Gastrocnemius medialis (tissue), 4 donors: ENCODE measurements around the gene CACNB4. TPM values are rescaled to one million over a fixed set of nuclear protein-coding genes. Genes with fewer than 3 reads are reported as not detected.
A peak's percentile ranks its signal among the peaks of the same experiment; 100 is the strongest.

ENCODE experiments used
- ATAC-seq, 2 donors: fragments of 150-250 bp; one replicate each; pipeline ENCODE4 v1.9.1; 2016
- DNase-seq, 2 donors: peaks; one replicate each; pipeline ENCODE4 v3.0.0-alpha.2; 2019
- H3K27ac ChIP-seq, 4 donors: fragments of 200-600 bp; sonication (generic); 1 replicate in 1 of 4; 2 replicates in 3 of 4; pipeline ENCODE4 v1.5.1; 2016 to 2018; ENCODE audit warnings: mild to moderate bottlenecking in 2 of 4, moderate library complexity in 1 of 4
- H3K27me3 ChIP-seq, 3 donors: fragments of 200-600 bp; sonication (generic) in 2 of 3; 1 replicate in 1 of 3; 2 replicates in 2 of 3; pipeline versions ENCODE4 v1.5.1 to v1.6.0; 2016 to 2019; ENCODE audit warnings: mild to moderate bottlenecking in 1 of 3, moderate library complexity in 1 of 3
- H3K36me3 ChIP-seq, 2 donors: fragments of 200-600 bp; sonication (generic) in 1 of 2; one replicate each; pipeline ENCODE4 v1.5.1; 2017 to 2018
- H3K4me1 ChIP-seq, 2 donors: fragments of 200-600 bp; sonication (generic) in 1 of 2; one replicate each; pipeline ENCODE4 v1.5.1; 2016 to 2017; ENCODE audit warnings: mild to moderate bottlenecking in 2 of 2
- H3K4me3 ChIP-seq, 4 donors: fragments of 200-600 bp; sonication (generic) in 3 of 4; 1 replicate in 1 of 4; 2 replicates in 3 of 4; pipeline ENCODE4 v1.5.1; 2016 to 2019; ENCODE audit warnings: mild to moderate bottlenecking in 2 of 4
- H3K9me3 ChIP-seq, 3 donors: fragments of 200-600 bp; sonication (generic) in 2 of 3; 1 replicate in 1 of 3; 2 replicates in 2 of 3; pipeline ENCODE4 v1.5.1; 2016 to 2019
- CTCF ChIP-seq, 5 experiments: fragments of 450-650 bp in 3 of 5; fragments of 200-600 bp in 2 of 5; sonication (generic) in 2 of 5; IDR thresholded peaks in 4 of 5; conservative IDR thresholded peaks in 1 of 5; 1 replicate in 4 of 5; 2 replicates in 1 of 5; pipeline ENCODE4 v1.5.1; 2016 to 2019; ENCODE audit warnings: antibody characterized with exemption in 5 of 5, mild to moderate bottlenecking in 3 of 5, moderate library complexity in 3 of 5
- POLR2A ChIP-seq, 2 donors: fragments of 450-650 bp; IDR thresholded peaks; one replicate each; pipeline ENCODE4 v1.6.1; 2017; ENCODE audit warnings: antibody characterized with exemption in 2 of 2, mild to moderate bottlenecking in 2 of 2, moderate library complexity in 2 of 2
- in situ Hi-C, 4 donors: fragments of 200-750 bp; cut with MboI; loops; one replicate each; pipeline versions ENCODE4 v1.15.0 to v1.8.0; 2017; ENCODE audit warnings: low sequenced_read_pairs in 4 of 4
- intact Hi-C: fragments of 100-400 bp; cut with DNase I; formaldehyde crosslinking; loops from one replicate; pipeline ENCODE4 v1.15.1; 2023; ENCODE audit warnings: low total_unique reads
- total RNA-seq, 4 donors: library from RNA; depleted of rRNA; stranded (reverse); fragments of >200 nt; gene quantifications; one replicate each; pipeline versions ENCODE4 v1.1.0 to v1.2.3, GENCODE V29; 2016

CACNB4 gene
- total RNA-seq, 4 donors from 2014 or later, result 0.04 to 0.56 (median 0.36) TPM

GRCh38 chr2:151809073-151809383 lies 289.8 kb downstream of the CACNB4 start:
- peak overlapping the region in 2 of 4 donors; percentile 26 to 61 for H3K27ac ChIP-seq
- no peaks in the 10 kb centered on the region for H3K27me3 ChIP-seq
- H3K4me1 ChIP-seq, result peaks cover 12 to 21% of the 10 kb centered on the region in 2 donors
- DNase-seq (no peak), ATAC-seq (peak in 1 of 2 donors; percentile 69)
- in situ Hi-C loops, result no loop called here
- intact Hi-C loops, result loop anchor here (2.0 to 5.0 kb wide), 3 partner anchors 30 to 97 kb away; partner anchors contain the start of gene NEB
- no peak overlapping the region for H3K4me3 ChIP-seq
- H3K36me3 ChIP-seq, result peaks cover 0 to 64% of the 10 kb centered on the region in 2 donors
- no peak for TF ChIP-seq POLR2A (IDR thresholded peaks at IDR 0.05)
- no peaks in the 10 kb centered on the region for H3K9me3 ChIP-seq

GRCh38 chr2:151808258-151809072 lies 290.4 kb downstream of the CACNB4 start:
- ATAC-seq, result peak; percentile 59 to 75

DNA sequence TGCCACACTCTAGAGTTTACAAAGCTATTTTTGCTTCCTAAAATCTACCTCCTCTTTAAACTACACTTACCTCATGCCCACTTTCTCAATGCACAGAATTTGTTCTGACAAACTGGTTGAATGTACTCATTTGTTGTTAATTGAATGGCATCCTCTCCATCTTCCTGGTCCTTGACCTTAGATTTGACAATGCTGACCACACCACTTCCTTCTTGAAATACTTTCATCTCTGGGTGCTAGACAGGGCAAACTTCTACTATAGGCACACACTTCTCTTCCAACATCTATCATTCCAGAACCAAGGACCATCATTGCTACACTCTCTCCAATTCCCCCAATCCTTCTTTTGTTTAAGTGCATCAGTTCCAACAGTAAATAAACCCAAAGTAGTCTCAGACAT lies 292.9 kb downstream of the CACNB4 start:
- in situ Hi-C loops, result no loop called here
- no peaks in the 10 kb centered on the region for H3K27me3 ChIP-seq
- DNase-seq (no peak), ATAC-seq (no peak)
- H3K4me3 ChIP-seq, result no peak overlapping the region
- intact Hi-C loops, result loop anchor here (5.0 kb wide), 2 partner anchors 74 to 94 kb away; partner anchors contain the start of gene NEB
- no peak overlapping the region for H3K27ac ChIP-seq
- TF ChIP-seq CTCF (IDR thresholded peaks at IDR 0.05 in 4 of 5, conservative IDR thresholded peaks at IDR 0.05 in 1 of 5) (no peak), POLR2A (IDR thresholded peaks at IDR 0.05) (no peak)
- H3K4me1 ChIP-seq, result peaks cover 12 to 21% of the 10 kb centered on the region in 2 donors
- H3K36me3 ChIP-seq, result peaks cover 0 to 53% of the 10 kb centered on the region in 2 donors
- no peaks in the 10 kb centered on the region for H3K9me3 ChIP-seq

More at GRCh38 chr2:151808258-151809072, 290.4 kb downstream of the CACNB4 start:
- DNase-seq, result no peak
- peak overlapping the region in 3 of 4 donors; percentile 24 to 61 (median 26) for H3K27ac ChIP-seq
- H3K4me3 ChIP-seq, result no peak overlapping the region
- no peaks in the 10 kb centered on the region for H3K27me3 ChIP-seq
- intact Hi-C loops, result loop anchor here (2.0 to 5.0 kb wide), 3 partner anchors 30 to 96 kb away; partner anchors contain the start of gene NEB
- H3K4me1 ChIP-seq, result peaks cover 12 to 21% of the 10 kb centered on the region in 2 donors
- H3K36me3 ChIP-seq, result peaks cover 0 to 62% of the 10 kb centered on the region in 2 donors
- H3K9me3 ChIP-seq, result no peaks in the 10 kb centered on the region
- in situ Hi-C loops, result no loop called here
- TF ChIP-seq CTCF (IDR thresholded peaks at IDR 0.05 in 4 of 5, conservative IDR thresholded peaks at IDR 0.05 in 1 of 5) (peak in 4 of 5 experiments; percentile 38 to 69 (median 57)), POLR2A (IDR thresholded peaks at IDR 0.05) (no peak)

GRCh38 chr2:151805343-151805742 lies 293.5 kb downstream of the CACNB4 start:
- Histone ChIP-seq H3K36me3 (peaks cover 0 to 47% of the 10 kb centered on the region in 2 donors), H3K9me3 (no peaks in the 10 kb centered on the region), H3K27ac (no peak overlapping the region), H3K4me3 (no peak overlapping the region), H3K4me1 (peaks cover 12 to 21% of the 10 kb centered on the region in 2 donors), H3K27me3 (no peaks in the 10 kb centered on the region)
- in situ Hi-C loops (no loop called here), intact Hi-C loops (loop anchor here (5.0 kb wide), 2 partner anchors 73 to 93 kb away; partner anchors contain the start of gene NEB)
- TF ChIP-seq CTCF (IDR thresholded peaks at IDR 0.05 in 4 of 5, conservative IDR thresholded peaks at IDR 0.05 in 1 of 5), result no peak
- no peak for TF ChIP-seq POLR2A (IDR thresholded peaks at IDR 0.05)
- ATAC-seq, result no peak
- no peak for DNase-seq

DNA sequence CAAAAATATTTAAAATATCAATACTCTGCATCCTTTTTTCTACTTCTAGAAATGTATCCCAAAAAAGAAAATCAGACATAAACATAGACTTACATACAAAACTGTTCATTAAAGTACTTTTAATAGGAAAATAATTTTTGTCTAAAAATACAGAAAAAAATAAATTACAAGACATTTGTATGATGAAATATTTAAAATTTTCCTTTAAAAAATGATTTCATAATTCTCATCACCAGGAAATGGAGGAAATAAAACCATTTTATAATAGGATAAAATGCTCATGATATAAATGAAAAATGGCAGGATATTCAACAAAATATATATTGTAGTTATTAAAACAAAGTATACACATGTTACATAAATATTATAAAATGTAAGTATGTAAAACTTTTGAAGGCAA lies 295.0 kb downstream of the CACNB4 start:
- in situ Hi-C loops, result no loop called here
- intact Hi-C loops, result no loop called here
- peaks cover 0 to 44% of the 10 kb centered on the region in 2 donors for H3K36me3 ChIP-seq

More for the DNA sequence above, 295.0 kb downstream of the CACNB4 start:
- Histone ChIP-seq H3K4me3 (no peak overlapping the region), H3K27ac (no peak overlapping the region), H3K9me3 (no peaks in the 10 kb centered on the region), H3K27me3 (no peaks in the 10 kb centered on the region), H3K4me1 (peaks cover 10 to 18% of the 10 kb centered on the region in 2 donors)
- TF ChIP-seq CTCF (IDR thresholded peaks at IDR 0.05 in 4 of 5, conservative IDR thresholded peaks at IDR 0.05 in 1 of 5), result no peak
- TF ChIP-seq POLR2A (IDR thresholded peaks at IDR 0.05), result no peak
- no peak for DNase-seq
- no peak for ATAC-seq
